Measurements from ENCODE around the gene RANGAP1. TPM values are rescaled to one million over a fixed set of nuclear protein-coding genes. Genes with fewer than 3 reads are reported as not detected.

RANGAP1 gene
- total and polyA plus RNA-seq, 2 of the 13 experiments (the other 11 are each of a cell fraction or from before 2014, with no cell fraction given): 51.8 to 83.9 TPM

GRCh38 chr22:41288245-41288946, 2.4 kb upstream of the RANGAP1 start (continued):
- TF ChIP-seq ARID4A (CRISPR knock-in tag; IDR thresholded peaks at IDR 0.05; ENCODE audit: borderline replicate concordance) (peak; percentile 44; the same call in 1 of the 2 replicates), ZNF784 (CRISPR knock-in tag; IDR thresholded peaks at IDR 0.05; ENCODE audit: borderline replicate concordance) (no peak), MIER2 (CRISPR knock-in tag; IDR thresholded peaks at IDR 0.05) (peak; percentile 16; the same call in 1 of the 2 replicates)
- TF ChIP-seq, protein P1, sequence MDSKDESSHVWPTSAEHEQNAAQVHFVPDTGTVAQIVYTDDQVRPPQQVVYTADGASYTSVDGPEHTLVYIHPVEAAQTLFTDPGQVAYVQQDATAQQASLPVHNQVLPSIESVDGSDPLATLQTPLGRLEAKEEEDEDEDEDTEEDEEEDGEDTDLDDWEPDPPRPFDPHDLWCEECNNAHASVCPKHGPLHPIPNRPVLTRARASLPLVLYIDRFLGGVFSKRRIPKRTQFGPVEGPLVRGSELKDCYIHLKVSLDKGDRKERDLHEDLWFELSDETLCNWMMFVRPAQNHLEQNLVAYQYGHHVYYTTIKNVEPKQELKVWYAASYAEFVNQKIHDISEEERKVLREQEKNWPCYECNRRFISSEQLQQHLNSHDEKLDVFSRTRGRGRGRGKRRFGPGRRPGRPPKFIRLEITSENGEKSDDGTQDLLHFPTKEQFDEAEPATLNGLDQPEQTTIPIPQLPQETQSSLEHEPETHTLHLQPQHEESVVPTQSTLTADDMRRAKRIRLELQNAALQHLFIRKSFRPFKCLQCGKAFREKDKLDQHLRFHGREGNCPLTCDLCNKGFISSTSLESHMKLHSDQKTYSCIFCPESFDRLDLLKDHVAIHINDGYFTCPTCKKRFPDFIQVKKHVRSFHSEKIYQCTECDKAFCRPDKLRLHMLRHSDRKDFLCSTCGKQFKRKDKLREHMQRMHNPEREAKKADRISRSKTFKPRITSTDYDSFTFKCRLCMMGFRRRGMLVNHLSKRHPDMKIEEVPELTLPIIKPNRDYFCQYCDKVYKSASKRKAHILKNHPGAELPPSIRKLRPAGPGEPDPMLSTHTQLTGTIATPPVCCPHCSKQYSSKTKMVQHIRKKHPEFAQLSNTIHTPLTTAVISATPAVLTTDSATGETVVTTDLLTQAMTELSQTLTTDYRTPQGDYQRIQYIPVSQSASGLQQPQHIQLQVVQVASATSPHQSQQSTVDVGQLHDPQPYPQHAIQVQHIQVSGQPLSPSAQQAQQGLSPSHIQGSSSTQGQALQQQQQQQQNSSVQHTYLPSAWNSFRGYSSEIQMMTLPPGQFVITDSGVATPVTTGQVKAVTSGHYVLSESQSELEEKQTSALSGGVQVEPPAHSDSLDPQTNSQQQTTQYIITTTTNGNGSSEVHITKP (CRISPR knock-in tag; IDR thresholded peaks at IDR 0.05; ENCODE audit: low read depth): peak; percentile 69; the same call in 1 of the 2 replicates
- TF ChIP-seq, protein P2, sequence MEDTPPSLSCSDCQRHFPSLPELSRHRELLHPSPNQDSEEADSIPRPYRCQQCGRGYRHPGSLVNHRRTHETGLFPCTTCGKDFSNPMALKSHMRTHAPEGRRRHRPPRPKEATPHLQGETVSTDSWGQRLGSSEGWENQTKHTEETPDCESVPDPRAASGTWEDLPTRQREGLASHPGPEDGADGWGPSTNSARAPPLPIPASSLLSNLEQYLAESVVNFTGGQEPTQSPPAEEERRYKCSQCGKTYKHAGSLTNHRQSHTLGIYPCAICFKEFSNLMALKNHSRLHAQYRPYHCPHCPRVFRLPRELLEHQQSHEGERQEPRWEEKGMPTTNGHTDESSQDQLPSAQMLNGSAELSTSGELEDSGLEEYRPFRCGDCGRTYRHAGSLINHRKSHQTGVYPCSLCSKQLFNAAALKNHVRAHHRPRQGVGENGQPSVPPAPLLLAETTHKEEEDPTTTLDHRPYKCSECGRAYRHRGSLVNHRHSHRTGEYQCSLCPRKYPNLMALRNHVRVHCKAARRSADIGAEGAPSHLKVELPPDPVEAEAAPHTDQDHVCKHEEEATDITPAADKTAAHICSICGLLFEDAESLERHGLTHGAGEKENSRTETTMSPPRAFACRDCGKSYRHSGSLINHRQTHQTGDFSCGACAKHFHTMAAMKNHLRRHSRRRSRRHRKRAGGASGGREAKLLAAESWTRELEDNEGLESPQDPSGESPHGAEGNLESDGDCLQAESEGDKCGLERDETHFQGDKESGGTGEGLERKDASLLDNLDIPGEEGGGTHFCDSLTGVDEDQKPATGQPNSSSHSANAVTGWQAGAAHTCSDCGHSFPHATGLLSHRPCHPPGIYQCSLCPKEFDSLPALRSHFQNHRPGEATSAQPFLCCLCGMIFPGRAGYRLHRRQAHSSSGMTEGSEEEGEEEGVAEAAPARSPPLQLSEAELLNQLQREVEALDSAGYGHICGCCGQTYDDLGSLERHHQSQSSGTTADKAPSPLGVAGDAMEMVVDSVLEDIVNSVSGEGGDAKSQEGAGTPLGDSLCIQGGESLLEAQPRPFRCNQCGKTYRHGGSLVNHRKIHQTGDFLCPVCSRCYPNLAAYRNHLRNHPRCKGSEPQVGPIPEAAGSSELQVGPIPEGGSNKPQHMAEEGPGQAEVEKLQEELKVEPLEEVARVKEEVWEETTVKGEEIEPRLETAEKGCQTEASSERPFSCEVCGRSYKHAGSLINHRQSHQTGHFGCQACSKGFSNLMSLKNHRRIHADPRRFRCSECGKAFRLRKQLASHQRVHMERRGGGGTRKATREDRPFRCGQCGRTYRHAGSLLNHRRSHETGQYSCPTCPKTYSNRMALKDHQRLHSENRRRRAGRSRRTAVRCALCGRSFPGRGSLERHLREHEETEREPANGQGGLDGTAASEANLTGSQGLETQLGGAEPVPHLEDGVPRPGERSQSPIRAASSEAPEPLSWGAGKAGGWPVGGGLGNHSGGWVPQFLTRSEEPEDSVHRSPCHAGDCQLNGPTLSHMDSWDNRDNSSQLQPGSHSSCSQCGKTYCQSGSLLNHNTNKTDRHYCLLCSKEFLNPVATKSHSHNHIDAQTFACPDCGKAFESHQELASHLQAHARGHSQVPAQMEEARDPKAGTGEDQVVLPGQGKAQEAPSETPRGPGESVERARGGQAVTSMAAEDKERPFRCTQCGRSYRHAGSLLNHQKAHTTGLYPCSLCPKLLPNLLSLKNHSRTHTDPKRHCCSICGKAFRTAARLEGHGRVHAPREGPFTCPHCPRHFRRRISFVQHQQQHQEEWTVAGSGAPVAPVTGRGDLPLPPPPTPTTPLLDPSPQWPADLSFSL (CRISPR knock-in tag; IDR thresholded peaks at IDR 0.05): no peak
- TF ChIP-seq, protein P3, sequence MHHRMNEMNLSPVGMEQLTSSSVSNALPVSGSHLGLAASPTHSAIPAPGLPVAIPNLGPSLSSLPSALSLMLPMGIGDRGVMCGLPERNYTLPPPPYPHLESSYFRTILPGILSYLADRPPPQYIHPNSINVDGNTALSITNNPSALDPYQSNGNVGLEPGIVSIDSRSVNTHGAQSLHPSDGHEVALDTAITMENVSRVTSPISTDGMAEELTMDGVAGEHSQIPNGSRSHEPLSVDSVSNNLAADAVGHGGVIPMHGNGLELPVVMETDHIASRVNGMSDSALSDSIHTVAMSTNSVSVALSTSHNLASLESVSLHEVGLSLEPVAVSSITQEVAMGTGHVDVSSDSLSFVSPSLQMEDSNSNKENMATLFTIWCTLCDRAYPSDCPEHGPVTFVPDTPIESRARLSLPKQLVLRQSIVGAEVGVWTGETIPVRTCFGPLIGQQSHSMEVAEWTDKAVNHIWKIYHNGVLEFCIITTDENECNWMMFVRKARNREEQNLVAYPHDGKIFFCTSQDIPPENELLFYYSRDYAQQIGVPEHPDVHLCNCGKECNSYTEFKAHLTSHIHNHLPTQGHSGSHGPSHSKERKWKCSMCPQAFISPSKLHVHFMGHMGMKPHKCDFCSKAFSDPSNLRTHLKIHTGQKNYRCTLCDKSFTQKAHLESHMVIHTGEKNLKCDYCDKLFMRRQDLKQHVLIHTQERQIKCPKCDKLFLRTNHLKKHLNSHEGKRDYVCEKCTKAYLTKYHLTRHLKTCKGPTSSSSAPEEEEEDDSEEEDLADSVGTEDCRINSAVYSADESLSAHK (CRISPR knock-in tag; IDR thresholded peaks at IDR 0.05; ENCODE audit: borderline replicate concordance): no peak
